Stimulated activated CD8-positive, alpha-beta memory T cell treated with anti-CD3 and anti-CD28 coated beads, Interleukin-12 subunit alpha, Interleukin-12 subunit beta, amount 100 ng/mL, for 24 hours (primary cell): ENCODE measurements around the gene NTN1.

Experiments used
- DNase-seq: peaks from one replicate; pipeline ENCODE4 v3.0.0-alpha.2; 2020; ENCODE audit errors: extremely low read depth

Gene NTN1

DNA sequence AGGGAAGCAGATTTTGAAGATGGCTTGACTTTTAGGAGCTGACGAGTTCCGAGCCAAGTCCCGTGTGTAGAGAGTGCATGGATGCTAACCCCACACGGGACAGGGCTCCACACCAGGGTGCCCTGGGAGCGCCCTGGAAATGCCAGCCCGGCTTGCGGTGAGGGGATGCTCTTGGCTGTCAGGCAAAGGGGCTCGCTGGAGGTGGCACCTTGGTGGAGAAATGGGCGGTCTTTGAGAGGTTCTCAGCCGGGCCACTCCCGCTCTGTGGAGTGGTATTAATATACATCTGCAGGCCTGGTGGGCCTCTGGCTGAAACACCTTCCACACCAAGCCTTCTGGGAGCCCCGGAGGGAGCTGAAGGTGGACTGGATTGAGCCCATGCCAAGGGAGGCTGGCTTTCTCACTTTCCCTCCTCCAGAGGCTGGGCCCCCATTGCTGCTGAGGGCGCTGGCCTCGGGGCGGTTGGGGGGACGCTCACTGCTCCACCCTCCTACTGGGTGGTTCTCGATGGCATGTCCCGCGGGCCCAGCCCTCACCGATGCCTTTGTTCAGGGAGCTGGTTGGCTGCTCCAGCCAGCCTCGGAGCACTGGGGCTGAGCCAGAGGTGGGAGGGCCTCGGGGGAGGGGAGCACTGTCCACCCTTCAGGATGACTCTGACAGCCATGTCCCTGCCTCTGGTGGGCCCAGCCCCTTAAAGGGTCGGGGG lies 210.3 kb downstream of the NTN1 start:
- DNase-seq: no peak

DNA sequence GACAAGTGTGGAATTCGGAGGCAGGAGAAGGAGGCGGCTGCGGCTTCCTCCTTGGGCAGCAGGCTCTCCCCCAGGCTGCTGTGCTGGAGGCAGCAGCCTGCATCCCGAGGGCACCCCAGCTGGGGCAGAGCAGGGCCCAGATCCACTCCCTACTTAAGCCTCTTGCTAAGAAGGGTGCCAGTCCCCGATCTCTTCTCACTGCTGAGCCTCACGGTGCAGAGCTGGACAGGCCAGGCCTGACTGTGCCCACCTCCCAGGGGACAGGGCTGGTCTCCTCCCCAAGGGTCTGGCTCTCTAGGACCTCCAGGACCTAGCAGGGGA lies 210.8 kb downstream of the NTN1 start:
- no peak for DNase-seq

DNA sequence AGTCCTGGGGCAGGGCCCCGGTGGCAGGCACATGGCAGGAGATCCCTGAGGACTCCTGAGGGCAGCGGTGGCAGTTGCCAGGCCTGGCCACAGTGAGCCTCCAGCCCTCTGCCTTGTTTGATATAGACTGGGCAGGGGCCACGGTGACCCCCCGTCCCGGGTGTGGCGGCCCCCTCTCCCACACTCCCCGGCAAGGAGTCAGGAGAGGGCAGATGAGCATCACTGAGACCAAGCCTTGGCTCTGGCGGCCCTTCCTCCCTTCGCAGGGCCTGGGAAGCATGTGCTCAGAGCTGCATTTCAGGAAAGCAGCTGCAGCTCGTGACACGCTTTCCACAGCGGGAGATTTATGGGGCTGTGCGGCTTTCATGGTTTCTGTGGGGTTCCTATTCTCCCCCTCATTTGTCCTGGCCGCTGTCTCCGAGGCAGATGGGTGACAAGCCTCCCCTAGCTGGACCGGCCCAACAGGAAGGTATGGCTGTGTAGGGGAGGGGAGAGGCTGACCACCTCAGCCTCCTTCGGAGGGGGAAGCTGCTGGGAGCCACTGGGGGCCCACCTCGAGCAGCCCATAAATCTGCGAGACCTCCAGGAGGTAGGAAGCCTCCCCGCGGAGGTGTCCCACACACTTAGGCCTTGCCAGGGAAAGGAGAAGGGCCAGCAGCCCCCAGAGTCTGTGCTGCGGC lies 211.4 kb downstream of the NTN1 start:
- DNase-seq: no peak

GRCh38 chr17:9233271-9233599 lies 211.9 kb downstream of the NTN1 start:
- DNase-seq: no peak

DNA sequence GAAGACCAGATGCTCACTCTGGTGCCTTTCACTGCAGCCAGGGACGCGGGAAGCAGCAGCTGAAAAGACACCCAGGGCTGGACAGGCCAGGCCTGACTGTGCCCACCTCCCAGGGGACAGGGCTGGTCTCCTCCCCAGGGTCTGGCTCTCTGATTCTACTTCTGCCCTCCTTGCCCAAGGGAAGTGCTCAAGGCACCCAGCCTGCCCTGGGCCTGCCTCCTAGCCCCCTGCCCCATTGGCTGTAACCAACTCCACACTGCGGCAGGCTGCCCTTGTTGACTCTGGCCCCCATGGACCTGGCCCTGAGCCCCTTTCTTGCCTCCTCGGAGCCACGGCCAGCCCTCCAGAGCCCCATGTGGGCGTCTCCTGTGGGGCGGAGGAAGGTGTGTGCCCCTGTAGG lies 212.5 kb downstream of the NTN1 start:
- no peak for DNase-seq

GRCh38 chr17:9234389-9234945 lies 213.2 kb downstream of the NTN1 start:
- DNase-seq: no peak

GRCh38 chr17:9235346-9235745 lies 214.0 kb downstream of the NTN1 start:
- no peak for DNase-seq

- no peak for DNase-seq
These were observed 215.2 kb downstream of the NTN1 start for GRCh38 chr17:9236286-9237052.

DNA sequence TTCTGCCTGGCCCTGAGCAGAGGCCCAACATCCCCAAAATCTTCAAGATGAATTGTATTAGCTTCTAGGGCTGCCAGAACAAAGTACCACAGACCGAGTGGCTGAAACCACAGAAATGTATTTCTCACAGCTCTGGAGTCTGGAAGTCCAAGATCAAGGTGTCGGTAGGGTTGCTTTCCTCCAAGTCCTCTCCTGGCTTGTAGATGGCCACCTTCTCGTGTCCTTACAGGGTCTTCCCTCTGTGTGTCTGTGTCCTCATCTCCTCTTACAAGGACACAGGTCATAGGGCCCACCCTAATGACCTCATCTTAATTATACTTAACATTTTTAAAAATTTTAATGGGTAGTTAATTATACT lies 215.7 kb downstream of the NTN1 start:
- DNase-seq: no peak

DNA sequence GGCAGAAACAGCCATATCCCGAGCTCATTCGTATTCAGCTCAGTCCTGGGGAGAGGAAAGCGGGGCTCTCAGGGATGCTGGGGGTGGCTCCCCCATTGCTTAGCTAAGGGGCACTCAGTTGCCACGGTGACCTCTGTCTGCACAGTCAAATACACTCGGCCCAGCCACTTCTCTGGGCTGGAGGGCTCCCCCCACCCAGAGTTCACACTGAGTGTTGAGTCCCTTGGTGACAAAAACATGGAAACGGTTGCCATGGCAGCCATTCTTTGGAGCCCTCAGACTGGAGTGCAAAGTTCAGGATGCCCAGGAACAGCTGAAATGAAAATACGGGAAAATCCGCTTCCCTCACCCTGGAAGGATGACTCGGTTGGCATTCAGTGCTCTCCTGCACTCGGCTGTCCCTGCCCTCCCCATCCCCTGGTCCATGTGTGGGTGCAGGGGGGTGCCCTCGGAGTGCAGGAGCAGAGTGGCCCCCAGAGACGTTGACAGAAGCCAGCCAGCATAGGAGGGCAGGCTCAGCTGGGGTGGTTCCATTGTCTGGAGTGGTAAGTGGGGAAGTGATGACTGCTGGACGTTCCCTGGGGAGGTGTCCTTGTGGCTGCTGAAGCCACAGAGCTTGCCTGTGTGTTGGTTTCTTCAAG lies 216.5 kb downstream of the NTN1 start:
- no peak for DNase-seq

DNA sequence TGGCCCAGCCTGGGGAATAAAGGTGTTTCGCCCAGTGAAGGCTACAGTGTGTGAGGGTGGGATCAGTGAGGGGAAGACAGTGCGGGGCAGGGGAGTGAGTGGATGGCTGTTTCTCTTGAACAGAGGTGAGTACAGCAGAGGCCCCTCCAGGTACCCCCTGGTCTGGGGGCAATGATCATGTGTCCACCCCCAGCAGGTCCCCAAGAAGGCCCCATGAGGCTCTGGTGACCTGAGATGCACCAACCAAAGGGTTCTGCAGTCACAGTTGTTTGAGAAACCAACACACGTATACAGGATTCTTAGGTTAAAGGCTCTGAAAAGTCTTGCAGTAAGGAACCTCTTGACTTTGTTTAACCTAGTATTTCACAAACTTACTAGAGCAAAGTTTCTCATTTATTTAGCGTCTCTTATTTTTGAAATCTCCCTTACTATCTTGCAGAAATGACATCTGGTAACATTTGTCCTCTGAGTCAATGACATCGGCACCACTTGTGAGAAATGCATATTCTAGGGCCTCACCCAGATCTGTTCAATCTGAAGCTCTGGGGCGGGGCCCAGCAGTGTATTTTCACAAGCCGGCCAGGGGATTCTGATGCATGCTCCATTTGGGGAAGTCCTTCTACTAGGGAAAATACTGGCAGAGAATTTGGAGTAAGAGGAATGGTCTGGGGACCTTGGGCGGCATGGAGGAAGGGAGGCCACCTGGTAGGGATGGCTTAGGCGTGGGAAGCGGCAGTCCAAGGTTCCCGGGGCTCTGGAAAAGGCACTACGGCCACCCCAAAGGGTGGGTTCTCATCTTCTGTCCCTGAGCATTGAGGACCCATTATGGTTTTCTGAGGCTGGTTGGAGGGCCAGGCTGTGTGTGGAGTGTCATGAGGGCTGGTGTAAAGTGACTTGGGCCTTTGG lies 217.3 kb downstream of the NTN1 start:
- no peak for DNase-seq

GRCh38 chr17:9239246-9239792 lies 218.0 kb downstream of the NTN1 start:
- no peak for DNase-seq

DNA sequence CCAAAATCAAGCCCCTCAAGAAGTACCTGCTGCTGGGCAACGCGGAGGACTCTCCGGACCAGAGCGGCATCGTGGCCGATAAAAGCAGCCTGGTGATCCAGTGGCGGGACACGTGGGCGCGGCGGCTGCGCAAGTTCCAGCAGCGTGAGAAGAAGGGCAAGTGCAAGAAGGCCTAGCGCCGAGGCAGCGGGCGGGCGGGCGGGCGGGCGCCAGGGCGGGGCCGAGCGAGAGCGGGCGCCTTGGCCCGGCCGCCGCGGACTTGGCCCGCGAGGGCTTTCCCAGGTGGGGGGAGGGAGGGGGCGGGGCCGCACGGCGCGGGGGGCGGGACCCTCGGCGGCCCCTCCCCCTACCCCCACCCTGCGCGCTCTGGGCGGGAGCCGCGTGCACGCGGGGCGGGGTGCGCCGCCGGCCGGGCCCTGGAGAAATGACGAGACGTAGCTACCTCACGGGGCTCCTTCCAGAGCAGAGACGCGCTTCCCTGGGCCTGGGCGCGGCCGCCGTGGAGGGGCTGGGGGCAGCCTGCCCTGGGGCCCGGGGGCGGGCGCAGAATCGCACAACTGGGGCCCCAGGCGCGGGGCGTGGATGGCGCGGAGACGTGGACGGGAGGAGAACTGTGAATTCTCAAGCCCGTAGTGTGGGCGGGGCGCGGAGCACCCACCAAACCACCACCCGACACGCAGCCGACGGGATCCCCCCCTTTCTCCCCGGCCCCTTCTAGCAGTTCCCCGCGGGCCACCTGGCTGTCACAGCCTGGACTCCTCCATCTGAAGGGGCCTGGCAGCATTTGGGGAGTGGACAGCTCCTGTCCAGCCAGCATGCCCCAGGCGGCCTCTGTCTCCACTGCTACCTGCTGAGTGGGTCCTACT lies 218.7 kb downstream of the NTN1 start:
- peak; percentile 38 for DNase-seq

DNA sequence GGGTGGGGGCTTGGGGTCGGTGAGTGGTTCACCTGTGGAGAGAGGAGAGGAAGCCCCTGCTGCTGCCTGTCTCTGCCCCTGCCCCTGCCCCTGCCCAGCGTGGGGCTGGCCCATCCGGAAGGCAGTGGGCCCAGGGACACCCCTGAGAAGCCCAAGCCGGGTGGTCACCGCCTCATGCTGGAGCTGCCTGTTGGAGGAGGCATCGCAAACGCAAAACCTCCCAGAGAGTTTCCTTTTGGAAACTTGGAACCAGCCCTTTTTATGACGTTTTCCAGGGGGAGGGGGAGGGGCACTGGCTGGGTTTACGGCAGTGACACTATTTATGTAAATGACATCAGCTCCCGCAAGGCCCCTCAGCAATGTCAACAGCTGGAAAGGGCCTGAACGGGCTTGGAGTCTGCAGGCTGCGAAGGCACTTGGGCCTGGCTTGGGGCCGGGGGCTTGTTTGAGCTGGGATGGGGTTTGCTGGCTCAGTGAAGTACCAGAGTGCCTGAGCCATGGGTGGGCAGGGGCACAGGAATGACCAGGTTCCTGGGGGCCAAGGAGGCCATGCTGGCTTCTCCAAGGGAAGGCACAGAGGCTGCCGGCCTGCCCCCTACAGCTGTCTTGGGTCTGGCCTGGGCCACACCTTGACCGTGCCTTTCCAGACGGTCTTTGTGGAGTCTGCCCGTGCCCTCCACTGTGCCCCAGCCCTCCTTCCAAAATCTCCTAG lies 219.5 kb downstream of the NTN1 start:
- DNase-seq: no peak

DNA sequence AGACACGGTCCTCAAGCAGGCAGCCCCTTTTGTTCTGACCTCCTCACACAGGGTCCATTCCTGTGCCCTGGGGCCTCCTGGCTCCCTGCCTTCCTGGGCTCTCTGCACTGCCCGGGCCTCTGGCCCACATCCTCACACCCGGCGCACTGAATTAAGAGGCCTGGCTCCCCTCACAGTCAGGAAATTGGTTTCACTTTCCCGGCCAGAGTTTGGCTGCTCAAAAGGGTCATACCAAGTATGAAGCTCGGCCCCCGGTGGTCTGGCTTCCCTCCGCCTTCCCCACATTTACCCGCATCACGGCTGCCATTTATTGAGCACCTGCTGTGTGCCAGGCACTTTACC lies 220.0 kb downstream of the NTN1 start:
- DNase-seq: no peak

GRCh38 chr17:9241774-9242496 lies 220.6 kb downstream of the NTN1 start:
- DNase-seq: no peak

DNA sequence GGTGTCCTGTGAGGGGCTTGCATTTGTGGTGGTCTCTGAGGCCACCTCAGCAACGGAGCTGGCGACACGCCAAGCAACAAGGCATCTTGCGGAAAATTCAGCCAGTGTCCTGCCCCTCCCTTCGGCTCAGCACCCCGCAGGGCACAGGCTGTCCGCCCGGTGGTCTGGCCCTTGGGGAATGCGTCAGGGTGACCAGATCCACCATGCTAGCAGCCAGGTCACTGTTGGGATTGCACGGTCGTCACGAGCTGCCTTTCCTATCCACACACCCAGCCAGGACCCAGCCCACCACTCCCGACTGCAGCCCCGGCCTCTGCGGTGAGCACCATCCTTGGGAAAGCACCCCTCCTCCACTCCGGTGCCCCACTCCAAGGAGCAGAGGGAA lies 221.2 kb downstream of the NTN1 start:
- no peak for DNase-seq

DNA sequence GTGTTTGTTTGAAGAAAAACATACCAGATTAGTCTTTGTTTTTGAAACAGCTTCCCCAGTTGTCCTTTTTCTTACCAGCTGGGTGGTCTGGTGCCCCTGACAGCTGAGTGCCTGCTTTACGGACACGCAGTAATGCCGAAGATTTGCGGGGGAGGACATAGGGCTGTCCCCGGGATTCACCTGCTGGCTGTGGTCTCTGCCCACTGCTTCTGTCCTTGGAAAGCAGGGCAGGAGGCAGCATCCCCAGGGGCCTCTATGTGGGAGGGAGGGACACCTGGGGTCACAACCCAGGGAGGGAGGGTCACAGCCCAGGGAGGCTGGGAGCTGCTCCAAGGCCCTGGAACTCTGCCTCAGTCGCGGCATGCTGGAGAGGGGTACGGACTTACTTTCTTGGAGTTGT lies 221.7 kb downstream of the NTN1 start:
- no peak for DNase-seq
